Measurements from ENCODE around the gene NMUR1.

Gene NMUR1

GRCh38 chr2:231525248-231526163 lies 4.7 kb downstream of the NMUR1 start:
- DNase-seq, result no peak

GRCh38 chr2:231524477-231525247 lies 5.6 kb downstream of the NMUR1 start:
- DNase-seq, result no peak

- DNase-seq, result peak in 1 of 2 donors; percentile 51
Observed at GRCh38 chr2:231523451-231524285, 6.6 kb downstream of the NMUR1 start.

GRCh38 chr2:231522418-231523180 lies 7.6 kb downstream of the NMUR1 start:
- no peak for DNase-seq

- DNase-seq, result no peak
Observed at GRCh38 chr2:231521443-231521842, 8.8 kb downstream of the NMUR1 start.

- no peak for DNase-seq
Observed at GRCh38 chr2:231519975-231520555, 10.2 kb downstream of the NMUR1 start.

- no peak for DNase-seq
Observed at GRCh38 chr2:231518771-231519170, 11.5 kb downstream of the NMUR1 start.

GRCh38 chr2:231515603-231516002 lies 14.6 kb downstream of the NMUR1 start:
- no peak for DNase-seq

GRCh38 chr2:231514951-231515297 lies 15.3 kb downstream of the NMUR1 start:
- no peak for DNase-seq

- peak; percentile 98 to 99 for DNase-seq
Observed at GRCh38 chr2:231514225-231514950, 15.9 kb downstream of the NMUR1 start.

GRCh38 chr2:231513746-231514224 lies 16.5 kb downstream of the NMUR1 start:
- DNase-seq, result no peak

- no peak for DNase-seq
Observed at GRCh38 chr2:231512222-231512621, 18.0 kb downstream of the NMUR1 start.

GRCh38 chr2:231503766-231504165 lies 26.5 kb downstream of the NMUR1 start:
- no peak for DNase-seq

- no peak for DNase-seq
Observed at GRCh38 chr2:231502596-231502995, 27.6 kb downstream of the NMUR1 start.

GRCh38 chr2:231497651-231498050 lies 32.6 kb downstream of the NMUR1 start:
- DNase-seq, result no peak

- DNase-seq, result no peak
Observed at GRCh38 chr2:231494669-231495068, 35.6 kb downstream of the NMUR1 start.

GRCh38 chr2:231490801-231491200 lies 39.4 kb downstream of the NMUR1 start:
- no peak for DNase-seq

GRCh38 chr2:231489990-231490389 lies 40.3 kb downstream of the NMUR1 start:
- peak in 1 of 2 donors; percentile 33 for DNase-seq

GRCh38 chr2:231488331-231488730 lies 41.9 kb downstream of the NMUR1 start:
- DNase-seq, result no peak

GRCh38 chr2:231486851-231487596 lies 43.2 kb downstream of the NMUR1 start:
- DNase-seq, result no peak
